Measurements from ENCODE around the gene KCNMB1.

Gene KCNMB1

DNA sequence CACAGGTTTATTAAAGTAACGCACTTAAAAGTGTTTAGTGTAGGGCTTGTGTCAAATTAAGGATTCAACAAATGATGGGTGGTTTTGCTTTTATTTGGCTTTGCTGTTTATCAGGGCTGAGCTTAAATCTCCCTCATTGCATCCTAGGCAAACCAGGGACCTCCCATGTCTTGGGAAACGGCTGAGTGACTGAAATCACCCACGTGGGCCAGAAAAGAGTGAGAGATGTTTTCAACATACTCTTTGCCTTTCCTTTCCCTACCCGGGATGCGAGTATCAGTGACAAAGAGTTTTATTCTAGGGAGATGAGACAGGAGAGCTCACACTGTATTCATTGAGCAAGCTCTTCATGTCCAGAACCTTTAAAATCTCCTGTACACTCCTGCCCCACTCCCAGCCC is 23.3 kb downstream of the KCNMB1 start:
- no peak for DNase-seq (ENCODE audit: low read depth)
- TF ChIP-seq, protein P1, sequence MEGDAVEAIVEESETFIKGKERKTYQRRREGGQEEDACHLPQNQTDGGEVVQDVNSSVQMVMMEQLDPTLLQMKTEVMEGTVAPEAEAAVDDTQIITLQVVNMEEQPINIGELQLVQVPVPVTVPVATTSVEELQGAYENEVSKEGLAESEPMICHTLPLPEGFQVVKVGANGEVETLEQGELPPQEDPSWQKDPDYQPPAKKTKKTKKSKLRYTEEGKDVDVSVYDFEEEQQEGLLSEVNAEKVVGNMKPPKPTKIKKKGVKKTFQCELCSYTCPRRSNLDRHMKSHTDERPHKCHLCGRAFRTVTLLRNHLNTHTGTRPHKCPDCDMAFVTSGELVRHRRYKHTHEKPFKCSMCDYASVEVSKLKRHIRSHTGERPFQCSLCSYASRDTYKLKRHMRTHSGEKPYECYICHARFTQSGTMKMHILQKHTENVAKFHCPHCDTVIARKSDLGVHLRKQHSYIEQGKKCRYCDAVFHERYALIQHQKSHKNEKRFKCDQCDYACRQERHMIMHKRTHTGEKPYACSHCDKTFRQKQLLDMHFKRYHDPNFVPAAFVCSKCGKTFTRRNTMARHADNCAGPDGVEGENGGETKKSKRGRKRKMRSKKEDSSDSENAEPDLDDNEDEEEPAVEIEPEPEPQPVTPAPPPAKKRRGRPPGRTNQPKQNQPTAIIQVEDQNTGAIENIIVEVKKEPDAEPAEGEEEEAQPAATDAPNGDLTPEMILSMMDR (conservative IDR thresholded peaks at IDR 0.05; ENCODE audit: low read length): no peak

DNA sequence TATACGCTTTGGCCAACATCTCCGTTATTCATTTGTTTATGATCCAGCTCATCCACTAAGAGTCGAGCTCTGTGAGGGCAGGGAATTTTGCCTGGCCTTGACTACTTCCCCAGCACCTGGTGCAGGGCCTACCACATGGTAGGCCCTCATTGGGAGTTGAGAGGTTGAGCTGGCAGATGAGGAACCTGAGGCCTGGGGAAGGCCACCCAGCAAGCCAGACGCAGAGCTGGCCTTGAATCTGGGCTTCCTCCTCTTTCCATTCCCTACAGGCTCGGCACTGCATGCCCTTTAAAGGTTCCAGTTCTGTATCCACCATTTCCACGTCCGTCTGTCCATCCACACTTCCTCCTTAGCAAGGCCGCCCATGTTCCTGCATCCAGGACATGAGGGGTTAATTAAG is 24.2 kb downstream of the KCNMB1 start:
- DNase-seq (ENCODE audit: low read depth): no peak
- TF ChIP-seq, protein P1 (conservative IDR thresholded peaks at IDR 0.05; ENCODE audit: low read length): no peak
- no peak overlapping the region for H3K4me3 ChIP-seq (ENCODE audit: low read length)

More for the DNA sequence above, 23.3 kb downstream of the KCNMB1 start:
- H3K4me3 ChIP-seq (ENCODE audit: low read length): no peak overlapping the region

DNA sequence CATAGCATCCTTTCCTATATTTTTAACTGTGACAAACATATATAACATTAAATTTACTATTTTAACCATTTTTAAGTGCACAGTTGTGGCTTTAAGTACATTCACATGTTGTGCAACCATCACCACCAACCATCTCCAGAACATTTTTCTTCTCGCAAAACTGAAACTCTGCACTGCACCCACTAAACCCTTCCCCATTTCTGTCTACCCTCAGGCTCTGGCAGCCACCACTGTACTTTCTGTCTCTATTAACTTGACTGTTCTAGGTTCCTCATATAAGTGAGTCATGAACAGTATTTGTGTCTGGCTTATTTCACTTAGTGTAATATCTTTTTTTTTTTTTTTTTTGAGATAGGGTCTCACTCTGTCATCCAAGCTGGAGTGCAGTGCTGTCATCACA is 25.5 kb downstream of the KCNMB1 start:
- TF ChIP-seq, protein P1 (conservative IDR thresholded peaks at IDR 0.05; ENCODE audit: low read length): no peak
- no peak for DNase-seq (ENCODE audit: low read depth)

DNA sequence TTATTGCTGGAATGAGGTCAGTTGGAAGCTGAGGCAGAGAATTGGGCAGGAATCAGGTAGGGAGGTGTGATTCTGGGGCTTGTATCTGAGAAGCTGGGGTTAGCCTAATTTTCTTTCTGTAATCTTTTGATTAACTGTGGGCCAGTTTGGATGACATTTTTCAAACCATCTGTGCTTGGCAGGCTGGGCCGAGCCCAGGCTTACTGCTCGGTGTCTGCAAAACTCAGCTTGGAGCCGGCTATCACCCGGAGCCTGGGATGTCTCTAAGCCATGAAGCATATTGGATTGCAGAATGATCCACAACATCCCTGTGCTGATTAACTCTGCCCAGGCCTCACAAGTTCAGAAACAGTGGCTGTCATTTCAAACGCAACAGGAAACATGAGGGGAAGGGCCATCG is 26.5 kb downstream of the KCNMB1 start:
- TF ChIP-seq, protein P1 (conservative IDR thresholded peaks at IDR 0.05; ENCODE audit: low read length): no peak
- H3K4me3 ChIP-seq (ENCODE audit: low read length): no peak overlapping the region

More for the DNA sequence above, 25.5 kb downstream of the KCNMB1 start:
- no peak overlapping the region for H3K4me3 ChIP-seq (ENCODE audit: low read length)

DNA sequence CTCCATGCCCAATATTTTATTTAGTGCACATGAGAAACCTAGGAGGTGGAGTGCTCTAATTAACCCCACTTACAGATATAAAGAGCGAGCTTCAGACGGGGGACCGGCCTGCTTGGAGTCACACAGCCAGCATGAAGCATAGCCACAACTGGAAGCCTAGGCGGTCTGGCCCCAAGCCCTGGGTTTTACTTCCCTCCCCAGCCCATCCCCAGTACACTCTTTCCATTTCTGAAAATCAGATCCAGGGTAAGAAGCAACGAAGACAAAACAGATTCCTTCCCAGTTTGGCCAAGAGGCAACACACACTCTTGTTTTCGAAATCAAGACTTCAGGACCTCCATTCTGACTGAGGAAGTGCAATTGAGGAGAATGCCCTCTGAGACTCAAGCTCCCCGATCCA is 27.1 kb downstream of the KCNMB1 start:
- TF ChIP-seq, protein P1 (conservative IDR thresholded peaks at IDR 0.05; ENCODE audit: low read length): no peak
- DNase-seq (ENCODE audit: low read depth): no peak
- H3K4me3 ChIP-seq (ENCODE audit: low read length): no peak overlapping the region

More for the DNA sequence above, 26.5 kb downstream of the KCNMB1 start:
- DNase-seq (ENCODE audit: low read depth): no peak

DNA sequence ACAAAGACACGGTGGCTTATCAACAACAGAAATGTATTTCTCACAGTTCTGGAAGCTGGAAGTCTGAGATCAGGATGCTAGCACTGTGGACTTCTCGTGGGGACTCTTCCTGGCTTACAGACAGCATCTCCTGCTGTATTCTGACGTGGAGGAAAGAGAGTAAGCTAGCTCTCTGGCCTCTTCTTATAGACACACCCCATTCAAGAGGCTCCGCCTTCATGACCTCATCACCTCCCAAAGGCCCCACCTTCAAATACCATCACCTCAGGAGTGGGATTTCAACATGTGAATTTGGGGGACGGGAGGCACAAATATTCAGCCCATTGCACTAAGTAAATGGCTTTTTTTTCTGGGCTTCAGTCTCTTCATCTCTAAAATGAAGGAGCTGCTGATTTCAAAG is 27.6 kb downstream of the KCNMB1 start:
- H3K4me3 ChIP-seq (ENCODE audit: low read length): no peak overlapping the region
- TF ChIP-seq, protein P1 (conservative IDR thresholded peaks at IDR 0.05; ENCODE audit: low read length): no peak
- DNase-seq (ENCODE audit: low read depth): no peak

DNA sequence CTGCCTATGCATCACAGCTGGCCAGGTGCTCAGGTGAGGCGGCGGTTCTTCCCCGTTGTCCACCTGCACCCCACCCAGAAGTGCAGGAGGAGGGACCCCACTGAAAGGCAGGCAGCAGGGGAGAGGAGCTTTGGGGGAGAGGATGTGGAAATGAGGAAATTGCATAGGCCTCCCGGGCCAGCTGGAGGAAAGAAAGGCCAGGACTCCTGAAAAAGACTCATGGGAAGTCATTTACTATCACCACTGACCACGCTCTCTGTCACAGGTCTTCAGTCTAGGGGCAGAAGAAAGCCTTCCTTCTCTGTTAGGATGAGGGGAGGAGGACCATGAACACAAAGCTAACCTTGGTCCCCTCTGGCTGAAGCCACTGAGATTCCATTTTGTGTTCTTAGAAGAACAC is 28.1 kb downstream of the KCNMB1 start:
- H3K4me3 ChIP-seq (ENCODE audit: low read length): no peak overlapping the region
- TF ChIP-seq, protein P1 (conservative IDR thresholded peaks at IDR 0.05; ENCODE audit: low read length): no peak
- no peak for DNase-seq (ENCODE audit: low read depth)

Measured in AG10803 (cell line).